ENCODE results near the gene PLP1.
"Not testable (repeated sequence)": the region's sequence is repeated elsewhere in the genome, so short reads cannot be mapped to it uniquely, and the experiment has no call there.

Gene PLP1

DNA sequence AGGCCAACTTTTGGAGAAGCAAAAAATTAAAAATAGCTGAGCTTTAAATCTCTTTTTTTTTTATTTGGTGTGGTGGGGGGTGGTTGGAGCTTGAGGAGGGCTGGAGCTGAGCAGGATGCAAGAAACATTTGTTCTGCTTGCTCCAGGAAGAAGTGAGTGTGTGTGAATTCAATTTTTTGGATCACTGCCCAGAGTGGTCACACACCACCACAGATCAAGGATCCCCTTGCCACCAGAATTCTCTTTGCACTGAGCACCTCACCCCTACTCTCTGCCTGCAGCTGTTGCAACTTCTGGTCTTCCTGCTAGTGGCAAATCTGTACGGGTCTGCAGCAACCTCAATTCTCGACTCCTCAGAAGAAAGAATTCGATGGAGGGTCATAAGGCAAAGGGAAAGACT, 19.9 kb upstream of the PLP1 start:
- TF ChIP-seq, protein P1, sequence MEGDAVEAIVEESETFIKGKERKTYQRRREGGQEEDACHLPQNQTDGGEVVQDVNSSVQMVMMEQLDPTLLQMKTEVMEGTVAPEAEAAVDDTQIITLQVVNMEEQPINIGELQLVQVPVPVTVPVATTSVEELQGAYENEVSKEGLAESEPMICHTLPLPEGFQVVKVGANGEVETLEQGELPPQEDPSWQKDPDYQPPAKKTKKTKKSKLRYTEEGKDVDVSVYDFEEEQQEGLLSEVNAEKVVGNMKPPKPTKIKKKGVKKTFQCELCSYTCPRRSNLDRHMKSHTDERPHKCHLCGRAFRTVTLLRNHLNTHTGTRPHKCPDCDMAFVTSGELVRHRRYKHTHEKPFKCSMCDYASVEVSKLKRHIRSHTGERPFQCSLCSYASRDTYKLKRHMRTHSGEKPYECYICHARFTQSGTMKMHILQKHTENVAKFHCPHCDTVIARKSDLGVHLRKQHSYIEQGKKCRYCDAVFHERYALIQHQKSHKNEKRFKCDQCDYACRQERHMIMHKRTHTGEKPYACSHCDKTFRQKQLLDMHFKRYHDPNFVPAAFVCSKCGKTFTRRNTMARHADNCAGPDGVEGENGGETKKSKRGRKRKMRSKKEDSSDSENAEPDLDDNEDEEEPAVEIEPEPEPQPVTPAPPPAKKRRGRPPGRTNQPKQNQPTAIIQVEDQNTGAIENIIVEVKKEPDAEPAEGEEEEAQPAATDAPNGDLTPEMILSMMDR (IDR thresholded peaks at IDR 0.05; ENCODE audit: borderline replicate concordance, insufficient read depth, low read depth, low read length) = no peak
- no peak overlapping the region for H3K4me3 ChIP-seq (ENCODE audit: low read depth, low read length)

DNA sequence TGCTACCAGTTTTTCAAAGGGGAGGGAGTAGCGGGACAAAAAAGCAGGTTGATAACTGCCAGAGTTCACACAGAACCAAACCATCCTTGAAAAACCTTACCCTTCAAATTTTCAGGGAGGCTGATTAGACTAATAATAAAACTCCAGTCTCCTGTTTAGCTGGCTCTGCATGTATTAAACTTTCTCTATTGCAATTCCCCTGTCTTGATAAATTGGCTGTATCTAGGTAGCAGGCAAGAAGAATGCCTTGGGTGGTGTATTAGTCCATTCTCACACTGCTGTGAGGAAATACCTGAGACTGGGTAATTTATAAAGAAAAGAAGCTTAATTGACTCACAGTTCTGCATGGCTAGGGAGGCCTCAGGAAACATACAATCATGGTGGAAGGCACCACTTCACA, 18.1 kb upstream of the PLP1 start:
- H3K4me3 ChIP-seq (ENCODE audit: low read depth, low read length) = no peak overlapping the region
- TF ChIP-seq, protein P1 (IDR thresholded peaks at IDR 0.05; ENCODE audit: borderline replicate concordance, insufficient read depth, low read depth, low read length) = no peak

DNA sequence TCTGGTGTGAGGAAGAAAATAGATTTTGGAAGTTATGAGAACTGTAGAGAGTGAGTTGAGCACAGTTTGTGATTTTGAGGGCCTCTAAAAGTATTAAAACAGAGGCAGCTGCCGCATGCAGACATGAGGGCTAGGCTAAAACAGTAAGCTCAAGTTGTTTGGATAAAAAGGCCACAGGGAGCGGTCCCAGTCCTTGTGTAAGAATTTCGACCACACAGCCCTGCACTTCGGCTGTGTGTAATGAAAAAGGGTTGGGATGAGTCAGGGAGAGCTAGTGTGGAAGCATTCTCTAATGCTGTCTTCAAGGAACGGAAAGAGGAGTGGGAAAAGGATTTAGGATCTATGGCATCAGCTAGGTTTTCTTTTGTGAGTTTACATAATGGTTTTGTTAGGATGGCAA, 13.1 kb upstream of the PLP1 start:
- not testable (repeated sequence) for H3K4me3 ChIP-seq (ENCODE audit: low read depth, low read length)

- H3K4me3 ChIP-seq (ENCODE audit: low read depth, low read length) = not testable (repeated sequence)
Measured at GRCh38 chrX:103766813-103767555, 9.7 kb upstream of the PLP1 start.

- H3K4me3 ChIP-seq (ENCODE audit: low read depth, low read length) = no peak overlapping the region
- TF ChIP-seq, protein P1 (IDR thresholded peaks at IDR 0.05; ENCODE audit: borderline replicate concordance, insufficient read depth, low read depth, low read length) = no peak
Measured at GRCh38 chrX:103773445-103773844, 3.2 kb upstream of the PLP1 start.

DNA sequence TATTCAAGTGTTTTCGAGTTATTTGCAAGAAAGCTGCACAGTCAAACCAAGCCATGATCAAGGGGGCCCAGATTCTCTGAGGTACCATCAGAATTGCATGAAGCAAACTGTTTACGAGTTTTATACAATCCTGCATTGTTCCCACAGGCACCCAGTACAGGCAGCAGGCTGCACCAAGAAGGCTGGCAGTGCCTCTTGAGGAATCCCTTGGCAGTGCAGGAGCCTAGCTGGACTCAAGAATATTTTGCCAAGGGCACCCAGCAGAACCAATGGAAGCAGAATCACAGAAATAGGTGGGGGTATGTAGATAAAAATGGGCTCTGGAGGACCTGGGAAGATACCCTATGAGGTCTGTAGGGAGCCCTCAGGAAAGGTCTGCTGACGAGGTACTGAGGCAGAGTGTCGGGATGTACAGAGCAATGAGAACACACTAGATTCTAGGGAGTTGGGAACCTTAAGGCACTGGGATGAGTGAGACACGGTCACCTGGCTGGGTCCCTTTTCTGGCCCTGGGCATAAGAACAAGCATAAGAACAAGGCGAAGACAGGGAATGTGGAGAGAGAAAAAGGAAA, 2.5 kb upstream of the PLP1 start:
- TF ChIP-seq, protein P1 (IDR thresholded peaks at IDR 0.05; ENCODE audit: borderline replicate concordance, insufficient read depth, low read depth, low read length) = peak; percentile 17; the same call in 1 of the 2 replicates
- H3K4me3 ChIP-seq (ENCODE audit: low read depth, low read length) = no peak overlapping the region

DNA sequence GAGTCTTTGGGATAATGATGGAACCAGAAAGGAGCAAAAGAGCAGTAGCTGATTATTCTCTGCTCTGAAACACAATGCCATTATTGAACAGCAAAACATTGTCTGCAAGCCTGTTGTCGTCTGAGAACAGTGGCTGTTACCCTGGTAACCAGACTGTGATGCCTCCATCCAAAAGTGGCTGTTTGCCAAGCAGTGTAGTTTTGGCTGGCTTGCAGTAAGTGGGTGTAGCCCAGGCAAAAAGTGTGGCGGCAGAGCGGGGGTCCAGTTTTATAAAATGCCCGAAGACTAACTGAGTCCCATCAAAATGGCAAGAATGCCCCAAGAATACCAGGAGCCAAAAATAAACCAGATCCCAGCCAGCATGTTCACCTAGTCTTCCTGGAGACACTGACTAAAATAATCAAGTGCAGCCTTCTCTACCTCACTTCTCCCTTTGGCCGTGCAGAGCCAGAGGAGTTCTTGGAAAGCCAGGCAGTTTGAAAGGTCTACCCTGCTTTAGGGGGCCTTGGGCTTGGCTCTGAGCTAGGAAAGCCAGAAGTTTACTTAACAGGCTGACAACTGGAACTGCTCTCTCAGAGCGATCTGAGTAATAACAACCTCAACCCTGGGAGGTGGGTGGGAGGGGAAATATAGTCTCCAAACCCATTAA, 2.6 kb downstream of the PLP1 start:
- TF ChIP-seq, protein P1 (IDR thresholded peaks at IDR 0.05; ENCODE audit: borderline replicate concordance, insufficient read depth, low read depth, low read length) = no peak
- no peak overlapping the region for H3K4me3 ChIP-seq (ENCODE audit: low read depth, low read length)

Data from GM12875 (cell line).